ENCODE measurements around the gene IL1RAPL1.

DNA sequence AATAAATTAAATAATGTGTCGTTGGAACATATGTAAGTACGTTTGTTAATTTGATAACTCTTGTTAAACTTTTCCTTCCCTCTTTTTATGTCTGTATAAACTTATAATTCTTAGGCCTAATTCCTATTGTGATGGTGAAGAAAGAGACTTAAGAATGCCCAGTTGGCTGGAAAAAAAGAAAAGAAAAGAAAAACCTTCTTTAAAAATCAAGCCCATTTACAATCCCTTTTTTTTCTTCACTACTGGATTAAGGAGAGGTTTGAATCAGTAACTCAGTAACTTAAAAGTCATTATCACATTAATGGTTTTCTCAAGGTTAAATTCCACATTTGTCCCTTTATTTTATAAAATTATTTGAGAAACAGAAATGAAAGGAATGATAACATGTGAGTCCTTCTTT lies 1374.8 kb downstream of the IL1RAPL1 start:
- no peak for TF ChIP-seq ESRRA (IDR thresholded peaks at IDR 0.05; ENCODE audit: borderline replicate concordance, low read length)
- TF ChIP-seq CTCF (IDR thresholded peaks at IDR 0.05): no peak
